Endothelial cell of umbilical vein (primary cell): ENCODE data around the gene LPP.

Experiments
- EZH2 ChIP-seq: IDR thresholded peaks from 2 replicates; pipeline ENCODE4 v1.6.1; 2012; ENCODE audit warnings: borderline replicate concordance, low read depth, mild to moderate bottlenecking, moderate library complexity, low read length, inconsistent platforms; ENCODE audit not compliant: severe bottlenecking
- FOS ChIP-seq: IDR thresholded peaks from 2 replicates; pipeline ENCODE4 v1.6.1; 2011; ENCODE audit warnings: mild to moderate bottlenecking, low read length, moderate library complexity, borderline replicate concordance; ENCODE audit not compliant: insufficient read depth
- POLR2A ChIP-seq: IDR thresholded peaks from 2 replicates; pipeline ENCODE4 v1.6.1; 2012; ENCODE audit warnings: low read depth, mild to moderate bottlenecking, control low read depth, low read length
- POLR2AphosphoS5 ChIP-seq: IDR thresholded peaks from 2 replicates; pipeline ENCODE4 v1.6.1; 2012; ENCODE audit warnings: low read depth, mild to moderate bottlenecking, control low read depth, low read length, moderate library complexity; ENCODE audit not compliant: insufficient read depth
- TF ChIP-seq, protein P1 (sequence below), 2 donors: IDR thresholded peaks; 1 replicate in 1 of 2; 2 replicates in 1 of 2; pipeline ENCODE4 v1.5.1; 2011; ENCODE audit warnings: low read length in 2 of 2, mild to moderate bottlenecking in 2 of 2, moderate library complexity in 2 of 2, control low read depth in 1 of 2, inconsistent platforms in 1 of 2, low read depth in 1 of 2; ENCODE audit not compliant: insufficient read depth in 1 of 2; ENCODE audit errors: extremely low read depth in 1 of 2

DNA sequence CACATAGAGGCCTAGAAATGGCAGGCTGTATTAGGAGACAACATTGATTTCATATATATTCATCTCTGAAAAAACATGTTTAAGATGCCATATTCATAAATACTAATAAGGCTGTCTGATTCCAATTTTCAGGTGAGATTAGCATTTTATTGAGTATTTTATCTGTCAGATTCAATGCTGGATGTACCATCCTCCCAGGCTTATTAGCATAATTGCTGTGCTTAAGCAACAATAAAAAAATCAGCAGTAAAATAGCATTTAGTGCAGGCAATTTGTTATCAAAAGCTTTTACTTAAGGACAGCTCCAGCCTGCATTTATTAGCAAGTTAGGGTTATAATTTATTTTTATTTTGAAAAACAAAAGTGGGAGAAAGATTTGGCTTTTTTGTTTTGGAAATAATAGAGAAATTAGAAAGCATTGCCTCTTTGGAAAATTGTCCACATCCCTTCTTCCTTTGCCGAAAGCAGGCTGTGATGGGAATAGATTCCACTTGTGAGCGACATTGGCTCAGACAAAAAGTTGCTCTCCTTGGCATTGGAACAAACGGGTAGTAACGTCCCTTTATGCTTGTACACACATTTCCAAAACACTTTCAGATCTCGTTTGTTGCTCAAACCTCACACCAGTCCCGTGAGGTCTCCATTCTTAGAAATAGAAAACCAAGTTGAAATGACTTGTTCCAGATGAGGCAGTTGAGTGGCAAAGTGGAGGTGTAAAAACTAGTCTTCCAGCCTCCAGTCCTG lies 134.0 kb downstream of the LPP start:
- TF ChIP-seq, protein P1, sequence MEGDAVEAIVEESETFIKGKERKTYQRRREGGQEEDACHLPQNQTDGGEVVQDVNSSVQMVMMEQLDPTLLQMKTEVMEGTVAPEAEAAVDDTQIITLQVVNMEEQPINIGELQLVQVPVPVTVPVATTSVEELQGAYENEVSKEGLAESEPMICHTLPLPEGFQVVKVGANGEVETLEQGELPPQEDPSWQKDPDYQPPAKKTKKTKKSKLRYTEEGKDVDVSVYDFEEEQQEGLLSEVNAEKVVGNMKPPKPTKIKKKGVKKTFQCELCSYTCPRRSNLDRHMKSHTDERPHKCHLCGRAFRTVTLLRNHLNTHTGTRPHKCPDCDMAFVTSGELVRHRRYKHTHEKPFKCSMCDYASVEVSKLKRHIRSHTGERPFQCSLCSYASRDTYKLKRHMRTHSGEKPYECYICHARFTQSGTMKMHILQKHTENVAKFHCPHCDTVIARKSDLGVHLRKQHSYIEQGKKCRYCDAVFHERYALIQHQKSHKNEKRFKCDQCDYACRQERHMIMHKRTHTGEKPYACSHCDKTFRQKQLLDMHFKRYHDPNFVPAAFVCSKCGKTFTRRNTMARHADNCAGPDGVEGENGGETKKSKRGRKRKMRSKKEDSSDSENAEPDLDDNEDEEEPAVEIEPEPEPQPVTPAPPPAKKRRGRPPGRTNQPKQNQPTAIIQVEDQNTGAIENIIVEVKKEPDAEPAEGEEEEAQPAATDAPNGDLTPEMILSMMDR (IDR thresholded peaks at IDR 0.05; ENCODE audit: extremely low read depth in 1 of 2, insufficient read depth in 1 of 2, low read depth in 1 of 2, low read length in 2 of 2): no peak
- TF ChIP-seq EZH2 (no peak), POLR2AphosphoS5 (no peak), POLR2A (no peak), FOS (no peak)
